Measurements from ENCODE around the gene FAM78B.

The FAM78B gene

GRCh38 chr1:166164646-166164994 is 2.2 kb downstream of the FAM78B start:
- FAIRE-seq, result no peak

- no peak for FAIRE-seq
These were observed 7.1 kb downstream of the FAM78B start for GRCh38 chr1:166159656-166160055.

GRCh38 chr1:166156674-166157073 is 10.1 kb downstream of the FAM78B start:
- FAIRE-seq, result no peak

- FAIRE-seq, result no peak
These were observed 11.7 kb downstream of the FAM78B start for GRCh38 chr1:166155108-166155507.

GRCh38 chr1:166153525-166154314 is 13.1 kb downstream of the FAM78B start:
- FAIRE-seq, result no peak

GRCh38 chr1:166152978-166153377 is 13.8 kb downstream of the FAM78B start:
- no peak for FAIRE-seq

- FAIRE-seq, result no peak
These were observed 15.0 kb downstream of the FAM78B start for GRCh38 chr1:166151804-166152203.

- no peak for FAIRE-seq
These were observed 21.3 kb downstream of the FAM78B start for GRCh38 chr1:166145499-166145898.

GRCh38 chr1:166141969-166142368 is 24.8 kb downstream of the FAM78B start:
- FAIRE-seq, result no peak

- no peak for FAIRE-seq
These were observed 26.6 kb downstream of the FAM78B start for GRCh38 chr1:166140251-166140650.

- no peak for FAIRE-seq
These were observed 27.1 kb downstream of the FAM78B start for GRCh38 chr1:166139735-166140134.

GRCh38 chr1:166136699-166137401 is 30.0 kb downstream of the FAM78B start:
- FAIRE-seq, result no peak

GRCh38 chr1:166136222-166136621 is 30.6 kb downstream of the FAM78B start:
- no peak for FAIRE-seq

- no peak for FAIRE-seq
These were observed 32.9 kb downstream of the FAM78B start for GRCh38 chr1:166133857-166134256.

- peak; percentile 89 for FAIRE-seq
These were observed 33.4 kb downstream of the FAM78B start for GRCh38 chr1:166133276-166133841.

- FAIRE-seq, result no peak
These were observed 34.3 kb downstream of the FAM78B start for GRCh38 chr1:166132496-166132895.

GRCh38 chr1:166129006-166129405 is 37.8 kb downstream of the FAM78B start:
- no peak for FAIRE-seq

- FAIRE-seq, result no peak
These were observed 38.6 kb downstream of the FAM78B start for GRCh38 chr1:166128195-166128594.

GRCh38 chr1:166127003-166127402 is 39.8 kb downstream of the FAM78B start:
- no peak for FAIRE-seq

- FAIRE-seq, result no peak
These were observed 43.8 kb downstream of the FAM78B start for GRCh38 chr1:166122873-166123466.

GRCh38 chr1:166121010-166121409 is 45.8 kb downstream of the FAM78B start:
- FAIRE-seq, result no peak

- FAIRE-seq, result no peak
These were observed 46.5 kb downstream of the FAM78B start for GRCh38 chr1:166120281-166120680.

- FAIRE-seq, result no peak
These were observed 47.3 kb downstream of the FAM78B start for GRCh38 chr1:166119471-166119965.

- no peak for FAIRE-seq
These were observed 49.0 kb downstream of the FAM78B start for GRCh38 chr1:166117776-166118175.

Measured in TTC549 (cell line).